Cerebellar cortex (tissue), 1 donor: Measurements from ENCODE around the gene LRCH1.
A peak's percentile ranks its signal among the peaks of the same experiment; 100 is the strongest.
"Not testable (repeated sequence)": the region's sequence is repeated elsewhere in the genome, so short reads cannot be mapped to it uniquely, and the experiment has no call there.

Experiments
- DNase-seq: peaks from one replicate; pipeline ENCODE4 v3.0.0-alpha.2; 2015; ENCODE audit warnings: low spot score

Gene LRCH1

DNA sequence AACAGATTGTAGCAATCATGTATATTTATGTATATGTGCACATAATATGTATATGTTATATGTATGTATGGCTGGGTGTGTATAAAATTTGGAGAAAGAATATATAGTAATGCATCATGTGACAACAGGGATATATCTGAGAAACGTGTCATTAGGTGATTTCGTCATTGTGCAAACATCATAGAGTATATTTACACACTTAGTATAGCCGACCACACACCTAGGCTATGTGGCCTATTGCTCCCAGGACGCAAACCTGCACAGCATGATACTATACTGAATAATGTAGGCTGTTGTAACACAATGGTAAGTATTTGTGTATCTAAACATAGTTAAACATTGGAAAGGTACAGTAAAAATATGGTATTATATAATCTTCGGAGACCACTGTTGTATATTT is 200.2 kb downstream of the LRCH1 start:
- no peak for DNase-seq

DNA sequence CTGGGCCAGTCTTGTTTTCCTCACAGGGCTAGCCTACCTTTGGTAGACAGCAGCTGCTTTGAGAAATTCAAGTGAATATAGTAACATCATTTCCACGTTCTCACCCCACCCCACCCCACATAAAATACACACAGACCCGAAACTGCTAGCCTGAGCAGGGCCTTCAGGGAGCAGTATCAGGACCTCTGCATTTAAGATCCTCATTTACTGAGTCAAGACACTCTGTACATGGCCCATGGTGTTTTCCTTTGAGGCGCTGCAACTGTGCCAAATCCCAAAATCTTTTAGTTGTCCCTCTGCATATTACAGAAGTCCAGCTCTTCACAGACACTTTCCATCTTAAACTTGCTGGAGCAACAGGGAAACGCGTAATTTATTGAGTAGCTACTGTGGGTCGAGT is 200.9 kb downstream of the LRCH1 start:
- no peak for DNase-seq

GRCh38 chr13:46754812-46755211 is 201.8 kb downstream of the LRCH1 start:
- no peak for DNase-seq

DNA sequence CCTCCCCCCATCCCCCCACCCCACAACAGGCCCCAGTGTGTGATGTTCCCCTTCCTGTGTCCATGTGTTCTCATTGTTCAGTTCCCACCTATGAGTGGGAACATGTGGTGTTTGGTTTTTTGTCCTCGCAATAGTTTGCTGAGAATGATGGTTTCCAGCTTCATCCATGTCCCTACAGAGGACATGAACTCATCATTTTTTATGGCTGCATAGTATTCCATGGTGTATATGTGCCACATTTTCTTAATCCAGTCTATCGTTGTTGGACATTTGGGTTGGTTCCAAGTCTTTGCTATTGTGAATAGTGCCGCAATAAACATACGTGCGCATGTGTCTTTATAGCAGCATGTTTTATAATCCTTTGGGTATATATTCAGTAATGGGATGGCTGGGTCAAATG is 202.5 kb downstream of the LRCH1 start:
- DNase-seq: not testable (repeated sequence)

DNA sequence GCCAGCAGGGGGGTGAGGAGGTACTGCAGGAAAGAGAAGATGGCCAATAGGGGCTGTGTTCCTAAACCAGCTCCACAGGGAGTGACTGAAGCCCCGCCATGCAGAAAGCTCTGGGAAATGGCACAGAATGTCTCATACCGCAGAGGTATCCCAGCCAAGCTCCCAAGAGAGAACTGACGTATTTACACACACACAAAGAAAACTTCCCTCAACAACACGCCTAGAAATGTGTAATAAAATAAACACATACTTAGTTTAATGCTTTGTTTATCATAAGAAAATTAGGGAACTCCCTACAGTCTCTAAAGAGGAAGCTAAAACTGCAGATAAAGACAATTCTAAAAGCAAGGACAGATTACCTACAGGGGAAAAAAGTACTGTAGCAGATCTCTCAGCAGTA is 204.0 kb downstream of the LRCH1 start:
- DNase-seq: no peak

GRCh38 chr13:46757640-46758039 is 204.7 kb downstream of the LRCH1 start:
- no peak for DNase-seq

GRCh38 chr13:46759846-46760245 is 206.9 kb downstream of the LRCH1 start:
- DNase-seq: no peak

DNA sequence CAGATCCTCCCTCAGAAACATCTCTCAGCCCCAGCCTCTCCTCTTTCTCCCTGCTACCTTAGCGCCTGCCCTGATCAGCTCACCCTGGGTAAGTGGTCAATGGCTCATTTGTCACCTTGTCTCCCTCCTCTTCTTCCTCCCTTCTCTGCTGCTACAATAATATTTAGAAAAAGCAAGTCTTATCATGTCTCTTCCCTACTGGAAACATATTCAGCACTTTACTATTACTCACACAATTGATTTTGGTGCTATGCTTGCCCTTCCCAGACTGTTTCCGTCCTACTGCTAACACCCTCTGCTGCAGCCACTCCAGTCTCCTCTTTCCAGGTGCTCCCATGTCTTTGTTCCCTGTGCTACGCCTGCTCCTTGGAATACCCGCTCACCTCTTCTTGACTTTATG is 208.2 kb downstream of the LRCH1 start:
- DNase-seq: no peak

DNA sequence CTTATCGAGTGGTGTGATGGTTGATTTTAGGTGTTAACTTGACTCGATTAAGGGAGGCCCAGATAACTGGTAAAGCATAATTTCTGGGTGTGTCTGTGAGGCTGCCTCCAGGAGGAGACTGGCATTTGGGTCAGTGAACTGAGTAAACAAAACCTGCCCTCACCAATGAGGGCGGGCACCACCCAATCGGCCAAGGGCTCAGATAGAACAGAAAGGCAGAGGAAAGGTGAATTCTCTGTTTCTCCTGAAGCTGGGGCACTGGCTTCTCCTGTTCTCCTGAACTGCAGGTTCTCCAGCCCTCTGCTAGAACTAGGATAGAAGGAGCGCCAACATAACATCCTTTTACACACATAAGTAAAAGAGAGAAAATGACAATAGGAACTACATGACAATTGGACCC is 208.9 kb downstream of the LRCH1 start:
- DNase-seq: no peak

- not testable (repeated sequence) for DNase-seq
Observed at GRCh38 chr13:46769925-46770324, 217.0 kb downstream of the LRCH1 start.

DNA sequence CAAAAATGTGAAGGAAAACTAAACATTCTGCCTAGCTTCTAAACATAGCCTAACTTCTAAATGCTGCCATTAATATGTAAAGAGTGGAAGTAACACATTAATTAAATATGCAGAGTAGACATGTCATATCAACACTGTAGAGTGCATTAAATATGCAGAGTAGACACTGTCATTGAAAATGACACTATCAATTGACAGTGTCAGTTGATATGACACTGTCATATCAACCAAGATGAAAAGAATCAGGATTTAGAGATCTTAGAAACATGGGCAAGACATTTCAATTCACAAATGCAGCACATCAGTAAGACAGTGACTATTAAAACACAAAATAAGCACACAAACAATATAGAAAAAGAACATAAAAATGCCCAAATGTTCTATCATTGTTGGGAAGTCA is 218.7 kb downstream of the LRCH1 start:
- DNase-seq: no peak

GRCh38 chr13:46773541-46773940 is 220.6 kb downstream of the LRCH1 start:
- no peak for DNase-seq

DNA sequence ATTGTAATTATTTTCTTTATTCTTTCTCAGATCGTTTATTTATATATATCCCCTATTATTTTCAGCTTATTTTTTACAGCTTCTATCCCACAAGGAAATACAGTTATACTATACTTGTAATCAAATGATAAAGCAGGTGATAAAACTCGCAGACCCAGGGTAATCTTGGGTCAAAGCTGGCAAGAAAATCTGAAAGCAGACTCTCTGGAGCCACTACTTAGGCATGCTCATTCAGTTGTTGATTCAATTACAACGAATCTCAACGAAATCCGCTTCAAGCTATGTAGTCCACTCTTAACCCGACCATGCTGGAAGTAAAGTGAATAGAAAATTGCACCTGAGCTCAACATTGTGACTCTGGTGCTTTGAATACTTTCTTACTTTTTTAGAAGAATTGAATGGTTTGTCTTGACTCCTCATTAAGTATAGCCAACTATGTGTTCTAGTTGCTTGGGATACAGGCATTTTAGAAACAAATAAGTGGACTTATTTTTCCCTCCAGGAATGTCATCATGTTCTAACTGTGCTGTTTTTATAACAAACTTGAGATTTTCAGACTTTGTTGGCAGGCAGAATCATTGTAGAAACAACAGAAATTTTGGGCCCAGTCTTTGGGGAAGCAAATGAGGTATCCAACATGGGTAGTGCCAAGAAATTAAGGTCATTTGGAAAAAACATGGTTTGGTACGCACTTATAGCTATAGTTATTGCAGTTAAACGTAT is 222.6 kb downstream of the LRCH1 start:
- DNase-seq: no peak

DNA sequence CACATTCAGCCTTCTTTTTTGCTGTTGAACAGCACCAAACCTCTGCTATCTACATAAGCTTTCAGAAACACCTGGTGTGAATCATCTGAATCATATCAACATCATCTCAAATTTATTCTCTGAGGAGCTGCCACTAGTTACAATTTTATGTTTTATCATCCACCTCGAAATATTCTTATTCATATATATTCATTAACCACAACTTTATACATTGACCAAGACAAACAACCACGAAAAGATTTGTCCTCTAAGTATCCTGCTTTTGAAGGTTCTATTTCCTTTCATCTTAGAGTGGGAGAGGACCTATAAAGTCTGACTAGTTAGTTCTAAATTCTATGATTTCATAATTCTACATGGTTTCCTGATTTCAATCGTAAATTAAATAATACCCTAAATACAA is 225.1 kb downstream of the LRCH1 start:
- DNase-seq: no peak

GRCh38 chr13:46778890-46779289 is 225.9 kb downstream of the LRCH1 start:
- no peak for DNase-seq

GRCh38 chr13:46782066-46782465 is 229.1 kb downstream of the LRCH1 start:
- no peak for DNase-seq

DNA sequence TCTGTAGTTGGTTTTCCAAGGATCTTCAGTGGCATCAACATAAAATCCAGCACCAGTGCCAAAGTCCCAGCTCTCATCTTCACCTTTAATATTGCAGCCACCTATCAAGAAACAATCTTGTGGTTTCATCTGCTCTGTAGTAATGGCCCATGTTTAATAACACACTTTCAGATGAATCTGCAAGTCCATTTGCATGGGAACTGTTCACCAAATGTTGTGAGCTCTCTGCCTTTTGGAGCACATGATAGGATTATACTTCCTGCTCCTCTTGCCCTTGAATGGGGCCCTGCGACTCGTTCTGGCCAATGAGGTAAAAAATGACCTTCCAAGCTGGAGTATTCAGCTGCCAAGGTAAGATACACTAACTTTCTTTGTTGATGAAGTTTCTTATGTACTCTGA is 229.7 kb downstream of the LRCH1 start:
- DNase-seq: no peak

DNA sequence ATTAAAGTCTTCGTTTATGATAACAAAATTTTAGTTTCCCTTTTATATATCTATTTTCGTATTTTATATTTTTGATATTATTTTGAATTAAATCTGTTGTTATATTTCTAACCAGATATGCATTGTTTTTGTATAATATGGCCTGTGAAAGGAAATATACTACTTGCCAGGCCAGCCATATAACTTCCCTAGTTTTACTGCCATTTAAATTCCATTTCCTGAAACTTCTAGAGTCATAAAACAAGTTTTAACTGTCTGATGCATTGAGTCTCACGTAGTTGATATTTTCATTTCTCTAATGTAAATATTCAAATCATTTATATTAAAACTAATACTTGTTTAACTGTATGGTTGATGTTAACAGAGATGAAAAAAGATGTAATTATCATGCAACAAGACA is 230.5 kb downstream of the LRCH1 start:
- no peak for DNase-seq

DNA sequence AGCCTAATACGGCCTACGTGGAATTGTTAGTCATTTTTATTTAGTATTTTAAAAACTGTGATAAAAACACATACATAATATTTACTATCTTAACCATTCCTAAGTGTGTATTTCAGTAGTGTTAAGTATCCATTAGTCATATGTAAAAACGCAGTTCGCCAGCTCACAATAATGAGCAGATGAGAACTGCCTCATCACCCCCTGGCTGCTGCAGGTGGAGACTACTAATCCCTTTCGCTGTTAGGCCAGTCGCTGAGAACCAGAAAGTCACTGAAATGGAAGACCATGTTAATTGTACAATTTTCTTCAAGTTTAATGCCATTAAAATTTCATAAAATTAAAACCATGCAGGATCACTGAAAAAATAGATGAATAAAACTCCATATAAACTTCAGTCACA is 242.4 kb downstream of the LRCH1 start:
- no peak for DNase-seq

DNA sequence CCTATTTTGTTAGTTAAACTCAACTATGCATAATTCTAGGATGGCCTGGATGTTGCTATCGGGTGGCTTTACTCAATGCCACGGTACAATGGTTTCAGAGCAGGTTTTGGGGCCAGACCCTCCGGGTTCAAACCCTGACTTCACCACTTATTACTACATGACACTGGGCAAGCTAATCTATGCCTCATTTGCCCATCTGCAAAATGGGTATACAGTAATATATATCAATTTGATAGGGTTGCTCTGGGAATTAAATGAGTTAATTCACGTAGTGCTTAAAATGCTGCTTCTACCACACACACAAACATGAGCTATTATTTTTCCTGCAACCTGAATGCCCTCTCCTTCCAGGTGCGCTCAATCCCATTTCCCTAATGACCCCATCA is 243.2 kb downstream of the LRCH1 start:
- no peak for DNase-seq

- peak; percentile 94 for DNase-seq
Observed at GRCh38 chr13:46796515-46797474, 243.8 kb downstream of the LRCH1 start, which contains the start of gene ESD. ESD (minus strand) TSS chr13:46797161; CDS start chr13:46791413, 5,748 bp downstream.

DNA sequence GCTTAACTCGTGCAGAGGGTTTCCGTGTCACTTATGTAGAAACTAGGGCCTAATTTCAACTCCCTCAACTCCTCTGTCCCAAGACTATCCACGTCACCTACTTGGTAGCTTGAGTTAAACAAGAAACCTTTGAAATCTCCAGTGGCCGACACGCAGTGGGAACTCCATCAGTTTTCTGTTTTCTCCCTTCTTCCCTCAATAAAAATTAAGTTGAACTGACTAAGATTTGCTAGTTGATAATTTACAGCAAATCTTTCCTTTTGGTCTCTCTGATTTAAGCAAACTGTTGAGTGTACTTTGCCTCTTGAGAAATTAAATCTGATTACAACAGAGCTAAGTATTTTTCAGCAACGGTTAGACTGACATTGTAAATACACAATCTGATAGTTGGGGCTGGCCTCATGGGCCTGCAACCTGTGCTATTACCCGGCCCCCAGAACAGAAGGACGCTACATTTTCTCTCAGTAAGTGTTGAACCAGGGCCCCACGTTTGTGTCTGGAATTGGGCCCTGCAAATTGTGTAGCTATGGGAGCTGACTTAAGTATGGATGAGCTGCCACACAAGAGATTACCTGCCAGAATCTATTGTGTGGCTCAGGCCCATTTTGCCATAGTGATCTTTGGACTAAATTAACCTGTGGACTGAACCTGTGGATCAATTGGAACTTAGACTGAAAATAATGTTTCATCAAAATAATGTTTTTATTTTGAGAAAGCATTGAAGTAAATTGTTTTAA is 244.7 kb downstream of the LRCH1 start:
- DNase-seq: no peak

- no peak for DNase-seq
Observed at GRCh38 chr13:46799139-46799538, 246.2 kb downstream of the LRCH1 start.
